Measurements from ENCODE around the gene ENTPD7. TPM values are rescaled to one million over a fixed set of nuclear protein-coding genes. Genes with fewer than 3 reads are reported as not detected.

ENTPD7 gene
- total and polyA plus RNA-seq, 2 of the 8 experiments (the other 6 are each of a cell fraction or from before 2014, with no cell fraction given): 5.0 to 15.6 TPM

DNA sequence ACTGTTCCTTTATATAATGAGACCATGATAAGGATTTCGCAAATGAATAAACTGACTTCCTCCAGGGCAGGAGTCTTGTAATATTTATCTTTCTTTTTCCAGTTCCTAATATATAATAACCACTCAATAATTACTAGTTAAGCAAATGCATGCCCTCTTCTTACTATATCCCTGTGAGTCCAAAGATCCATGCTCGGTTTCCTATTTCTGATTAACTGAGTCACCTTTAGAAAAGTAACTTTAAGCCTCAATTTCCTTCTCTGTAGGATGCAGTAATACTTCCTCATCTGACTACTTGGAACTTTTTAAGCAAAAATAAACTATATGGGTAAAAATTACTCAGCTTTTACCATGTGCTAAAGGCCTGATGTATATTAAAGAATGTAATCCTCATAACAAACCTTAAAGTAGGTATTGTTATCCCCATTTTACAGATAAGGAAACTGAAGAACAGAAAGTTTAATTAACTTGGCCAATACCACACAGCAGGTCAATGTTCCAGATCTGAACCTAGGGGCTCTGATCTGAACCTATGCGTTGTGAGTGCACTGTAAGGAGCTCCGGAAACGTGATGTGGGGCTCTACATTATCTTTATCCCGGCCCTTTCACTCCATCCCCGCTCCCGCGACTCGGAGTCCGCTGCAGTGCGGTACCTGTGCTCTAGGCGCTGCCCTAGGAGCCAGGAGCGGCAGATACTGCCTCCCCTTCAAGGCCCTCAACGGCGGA lies 72.2 kb downstream of the ENTPD7 start (continued):
- TF ChIP-seq GTF2F1 (IDR thresholded peaks at IDR 0.05; ENCODE audit: borderline replicate concordance, low read depth, low read length) (no peak), CBX5 (IDR thresholded peaks at IDR 0.05; ENCODE audit: low read depth, low read length) (no peak), GABPA (IDR thresholded peaks at IDR 0.05; ENCODE audit: borderline replicate concordance, insufficient read depth, low read length) (no peak), SP1 (IDR thresholded peaks at IDR 0.05; ENCODE audit: low read depth, low read length) (no peak), RBBP5 (IDR thresholded peaks at IDR 0.05; ENCODE audit: borderline replicate concordance, low read depth, low read length) (no peak), SIN3A (conservative IDR thresholded peaks at IDR 0.05 in 1 of 2, IDR thresholded peaks at IDR 0.05 in 1 of 2; ENCODE audit: low read depth in 1 of 2, low read length in 2 of 2) (no peak), SP4 (IDR thresholded peaks at IDR 0.05; ENCODE audit: low read length) (no peak), CEBPB (IDR thresholded peaks at IDR 0.05; ENCODE audit: low read depth, low read length) (no peak), SP2 (IDR thresholded peaks at IDR 0.05; ENCODE audit: low read length) (no peak), NANOG (IDR thresholded peaks at IDR 0.05; ENCODE audit: insufficient read depth, low read depth, low read length, poor library complexity, severe bottlenecking) (no peak), SIRT6 (IDR thresholded peaks at IDR 0.05; ENCODE audit: low read length) (no peak), POU5F1 (IDR thresholded peaks at IDR 0.05; ENCODE audit: low read depth, low read length) (no peak), HDAC6 (IDR thresholded peaks at IDR 0.05; ENCODE audit: low read depth, low read length) (no peak), EGR1 (IDR thresholded peaks at IDR 0.05; ENCODE audit: borderline replicate concordance, low read depth, low read length) (no peak), EZH2 (IDR thresholded peaks at IDR 0.05; ENCODE audit: low read depth, low read length, severe bottlenecking) (no peak), RXRA (IDR thresholded peaks at IDR 0.05; ENCODE audit: insufficient read depth, low read depth, low read length) (no peak), TBP (IDR thresholded peaks at IDR 0.05; ENCODE audit: low read depth, low read length) (no peak), CHD2 (IDR thresholded peaks at IDR 0.05; ENCODE audit: low read length) (no peak), TEAD4 (IDR thresholded peaks at IDR 0.05; ENCODE audit: low read depth, low read length) (no peak), ASH2L (IDR thresholded peaks at IDR 0.05; ENCODE audit: low read length) (no peak), MAFK (IDR thresholded peaks at IDR 0.05; ENCODE audit: low read depth, low read length) (no peak), JUN (IDR thresholded peaks at IDR 0.05; ENCODE audit: low read depth, low read length) (no peak)
- TF ChIP-seq, protein P1, sequence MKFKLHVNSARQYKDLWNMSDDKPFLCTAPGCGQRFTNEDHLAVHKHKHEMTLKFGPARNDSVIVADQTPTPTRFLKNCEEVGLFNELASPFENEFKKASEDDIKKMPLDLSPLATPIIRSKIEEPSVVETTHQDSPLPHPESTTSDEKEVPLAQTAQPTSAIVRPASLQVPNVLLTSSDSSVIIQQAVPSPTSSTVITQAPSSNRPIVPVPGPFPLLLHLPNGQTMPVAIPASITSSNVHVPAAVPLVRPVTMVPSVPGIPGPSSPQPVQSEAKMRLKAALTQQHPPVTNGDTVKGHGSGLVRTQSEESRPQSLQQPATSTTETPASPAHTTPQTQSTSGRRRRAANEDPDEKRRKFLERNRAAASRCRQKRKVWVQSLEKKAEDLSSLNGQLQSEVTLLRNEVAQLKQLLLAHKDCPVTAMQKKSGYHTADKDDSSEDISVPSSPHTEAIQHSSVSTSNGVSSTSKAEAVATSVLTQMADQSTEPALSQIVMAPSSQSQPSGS (IDR thresholded peaks at IDR 0.05; ENCODE audit: low read length): no peak
